ENCODE results near the gene CPNE4.

DNA sequence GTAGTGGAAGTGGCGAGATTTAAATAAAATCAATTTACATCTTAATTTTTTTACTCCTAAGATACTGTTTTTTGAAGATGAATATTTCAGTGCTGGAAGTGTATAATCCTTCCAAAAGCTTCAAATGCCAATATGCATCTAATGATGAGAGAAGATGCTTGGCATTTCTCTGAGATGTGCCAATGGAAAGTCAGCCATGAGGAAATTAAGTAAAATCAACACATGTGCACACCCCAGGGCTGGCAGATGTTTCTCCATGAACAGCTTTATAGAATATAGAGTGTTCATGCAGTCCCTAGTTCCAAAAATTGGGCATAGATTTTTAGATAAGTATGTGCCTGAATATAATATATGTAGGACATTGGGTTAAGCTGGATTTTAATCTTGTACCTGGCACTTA, 90.1 kb downstream of the CPNE4 start:
- TF ChIP-seq, protein P1, sequence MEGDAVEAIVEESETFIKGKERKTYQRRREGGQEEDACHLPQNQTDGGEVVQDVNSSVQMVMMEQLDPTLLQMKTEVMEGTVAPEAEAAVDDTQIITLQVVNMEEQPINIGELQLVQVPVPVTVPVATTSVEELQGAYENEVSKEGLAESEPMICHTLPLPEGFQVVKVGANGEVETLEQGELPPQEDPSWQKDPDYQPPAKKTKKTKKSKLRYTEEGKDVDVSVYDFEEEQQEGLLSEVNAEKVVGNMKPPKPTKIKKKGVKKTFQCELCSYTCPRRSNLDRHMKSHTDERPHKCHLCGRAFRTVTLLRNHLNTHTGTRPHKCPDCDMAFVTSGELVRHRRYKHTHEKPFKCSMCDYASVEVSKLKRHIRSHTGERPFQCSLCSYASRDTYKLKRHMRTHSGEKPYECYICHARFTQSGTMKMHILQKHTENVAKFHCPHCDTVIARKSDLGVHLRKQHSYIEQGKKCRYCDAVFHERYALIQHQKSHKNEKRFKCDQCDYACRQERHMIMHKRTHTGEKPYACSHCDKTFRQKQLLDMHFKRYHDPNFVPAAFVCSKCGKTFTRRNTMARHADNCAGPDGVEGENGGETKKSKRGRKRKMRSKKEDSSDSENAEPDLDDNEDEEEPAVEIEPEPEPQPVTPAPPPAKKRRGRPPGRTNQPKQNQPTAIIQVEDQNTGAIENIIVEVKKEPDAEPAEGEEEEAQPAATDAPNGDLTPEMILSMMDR (conservative IDR thresholded peaks at IDR 0.05) = no peak
- no peak for TF ChIP-seq ZFX (IDR thresholded peaks at IDR 0.05)
